Left ventricle myocardium inferior (tissue), 1 donor: ENCODE results near the gene CAMK2G. TPM values are rescaled to one million over a fixed set of nuclear protein-coding genes. Genes with fewer than 3 reads are reported as not detected.
"Not testable (repeated sequence)": the region's sequence is repeated elsewhere in the genome, so short reads cannot be mapped to it uniquely, and the experiment has no call there.

Experiments
- DNase-seq: peaks from one replicate; pipeline ENCODE4 v3.0.0-alpha.2; 2020
- H3K27ac ChIP-seq: fragments of 200-600 bp; replicated peaks from 2 replicates; pipeline ENCODE4 v1.8.0; 2021
- H3K27me3 ChIP-seq: fragments of 200-600 bp; 2 replicates; pipeline ENCODE4 v1.8.0; 2021; ENCODE audit warnings: low read depth
- H3K36me3 ChIP-seq: fragments of 200-600 bp; 2 replicates; pipeline ENCODE4 v1.8.0; 2021
- H3K4me1 ChIP-seq: fragments of 200-600 bp; 2 replicates; pipeline ENCODE4 v1.8.0; 2021
- H3K4me3 ChIP-seq: fragments of 200-600 bp; 2 replicates; pipeline ENCODE4 v1.8.0; 2021; ENCODE audit warnings: mild to moderate bottlenecking, moderate library complexity
- H3K9me3 ChIP-seq: fragments of 200-600 bp; replicated peaks from 2 replicates; pipeline ENCODE4 v1.8.0; 2021
- intact Hi-C: fragments of 100-400 bp; cut with micrococcal nuclease; formaldehyde crosslinking; loops from one replicate; pipeline ENCODE4 v1.11.0; 2022
- total RNA-seq: library from RNA; stranded (reverse); fragmentation: NEBNext Ultra II Directional; extraction: Animal tissue kit (Norgen Biotek cat#: 25700); gene quantifications from one replicate; pipeline ENCODE4 v1.2.1, GENCODE V29; 2021
- TF ChIP-seq, protein P1 (sequence below): fragments of 200-600 bp; IDR thresholded peaks from 2 replicates; pipeline ENCODE4 v1.8.0; 2021; ENCODE audit warnings: antibody characterized with exemption, mild to moderate bottlenecking, borderline replicate concordance
- donor health status: DM: no; HTN: yes; CAD: no; lungs with severe emphysema.

CAMK2G gene
- total RNA-seq, 1 donor from 2014 or later = 12.5 TPM

DNA sequence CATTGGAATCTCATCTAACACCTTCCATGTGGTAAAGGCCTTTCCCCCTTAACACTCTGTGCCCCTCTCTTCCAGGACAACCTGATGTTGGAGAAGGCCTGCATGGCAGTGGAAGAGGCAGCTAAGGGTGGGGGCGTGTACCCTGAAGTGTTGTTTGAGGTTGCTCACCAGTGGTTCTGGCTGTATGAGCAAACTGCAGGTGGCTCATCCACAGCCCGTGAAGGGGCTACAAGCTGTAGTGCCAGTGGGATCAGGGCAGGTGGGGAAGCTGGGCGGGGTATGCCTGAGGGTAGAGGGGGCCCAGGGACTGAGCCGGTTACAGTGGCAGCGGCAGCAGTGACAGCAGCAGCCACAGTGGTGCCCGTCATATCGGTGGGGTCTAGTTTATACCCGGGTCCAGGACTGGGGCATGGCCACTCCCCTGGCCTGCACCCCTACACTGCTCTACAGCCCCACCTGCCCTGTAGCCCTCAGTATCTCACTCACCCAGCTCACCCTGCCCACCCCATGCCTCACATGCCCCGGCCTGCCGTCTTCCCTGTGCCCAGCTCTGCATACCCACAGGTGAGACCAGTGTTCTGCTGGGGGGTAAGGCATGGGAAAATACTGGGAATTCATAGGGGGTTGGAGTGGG, 75.3 kb downstream of the CAMK2G start:
- Histone ChIP-seq H3K36me3 (peaks cover 100% of the 10 kb centered on the region), H3K4me3 (no peak overlapping the region), H3K9me3 (no peaks in the 10 kb centered on the region), H3K27ac (no peak overlapping the region), H3K27me3 (no peaks in the 10 kb centered on the region), H3K4me1 (no peaks in the 10 kb centered on the region)
- TF ChIP-seq, protein P1, sequence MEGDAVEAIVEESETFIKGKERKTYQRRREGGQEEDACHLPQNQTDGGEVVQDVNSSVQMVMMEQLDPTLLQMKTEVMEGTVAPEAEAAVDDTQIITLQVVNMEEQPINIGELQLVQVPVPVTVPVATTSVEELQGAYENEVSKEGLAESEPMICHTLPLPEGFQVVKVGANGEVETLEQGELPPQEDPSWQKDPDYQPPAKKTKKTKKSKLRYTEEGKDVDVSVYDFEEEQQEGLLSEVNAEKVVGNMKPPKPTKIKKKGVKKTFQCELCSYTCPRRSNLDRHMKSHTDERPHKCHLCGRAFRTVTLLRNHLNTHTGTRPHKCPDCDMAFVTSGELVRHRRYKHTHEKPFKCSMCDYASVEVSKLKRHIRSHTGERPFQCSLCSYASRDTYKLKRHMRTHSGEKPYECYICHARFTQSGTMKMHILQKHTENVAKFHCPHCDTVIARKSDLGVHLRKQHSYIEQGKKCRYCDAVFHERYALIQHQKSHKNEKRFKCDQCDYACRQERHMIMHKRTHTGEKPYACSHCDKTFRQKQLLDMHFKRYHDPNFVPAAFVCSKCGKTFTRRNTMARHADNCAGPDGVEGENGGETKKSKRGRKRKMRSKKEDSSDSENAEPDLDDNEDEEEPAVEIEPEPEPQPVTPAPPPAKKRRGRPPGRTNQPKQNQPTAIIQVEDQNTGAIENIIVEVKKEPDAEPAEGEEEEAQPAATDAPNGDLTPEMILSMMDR = no peak
- no peak for DNase-seq
- intact Hi-C loops = no loop called here

- intact Hi-C loops = no loop called here
- Histone ChIP-seq H3K27ac (no peak overlapping the region), H3K4me3 (no peak overlapping the region), H3K27me3 (no peaks in the 10 kb centered on the region), H3K4me1 (no peaks in the 10 kb centered on the region), H3K36me3 (peaks cover 100% of the 10 kb centered on the region), H3K9me3 (no peaks in the 10 kb centered on the region)
- no peak for DNase-seq
- TF ChIP-seq, protein P1 = no peak
These were observed 76.3 kb downstream of the CAMK2G start for GRCh38 chr10:73798087-73798486.

- TF ChIP-seq, protein P1 = no peak
- intact Hi-C loops = no loop called here
- H3K9me3 ChIP-seq = no peaks in the 10 kb centered on the region
- DNase-seq = no peak
- no peaks in the 10 kb centered on the region for H3K4me1 ChIP-seq
- H3K27me3 ChIP-seq = no peaks in the 10 kb centered on the region
- no peak overlapping the region for H3K27ac ChIP-seq
- H3K36me3 ChIP-seq = peaks cover 100% of the 10 kb centered on the region
- no peak overlapping the region for H3K4me3 ChIP-seq
These were observed 76.9 kb downstream of the CAMK2G start for GRCh38 chr10:73797324-73798025.

DNA sequence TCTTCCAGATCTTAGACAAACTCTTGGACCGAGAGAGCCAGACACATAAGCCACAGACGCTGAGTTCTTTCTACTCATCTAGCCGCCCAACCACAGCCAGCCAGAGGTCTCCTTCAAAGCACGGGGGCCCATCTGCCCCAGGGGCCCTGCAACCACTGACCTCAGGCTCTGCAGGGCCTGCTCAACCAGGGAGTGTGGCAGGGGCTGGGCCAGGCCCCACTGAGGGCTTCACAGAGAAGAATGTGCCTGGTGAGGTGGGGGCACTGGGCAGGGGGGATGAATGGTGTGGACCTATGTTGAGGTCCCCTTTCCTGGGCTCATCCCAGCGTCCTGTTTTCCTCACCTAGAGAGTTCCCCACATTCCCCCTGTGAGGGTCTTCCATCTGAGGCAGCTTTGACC, 77.6 kb downstream of the CAMK2G start:
- TF ChIP-seq, protein P1 = no peak

DNA sequence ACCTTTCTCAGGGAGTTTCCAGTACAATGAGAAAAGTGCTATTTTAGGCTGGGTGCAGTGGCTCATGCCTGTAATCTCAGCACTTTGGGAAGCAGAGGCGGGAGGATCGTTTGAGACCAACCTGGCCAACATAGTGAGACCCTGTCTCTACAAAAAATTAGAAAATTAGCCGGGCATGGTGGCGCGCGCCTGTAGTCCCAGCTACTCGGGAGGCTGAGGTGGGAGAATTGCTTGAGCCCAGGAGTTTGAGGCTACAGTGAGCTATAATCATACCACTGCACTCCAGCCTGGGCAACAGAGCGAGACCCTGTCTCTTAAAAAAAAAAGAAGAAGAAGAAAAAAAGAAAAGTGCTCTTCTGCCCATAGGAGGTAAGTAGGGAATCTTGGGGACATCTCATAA, 78.3 kb downstream of the CAMK2G start:
- H3K36me3 ChIP-seq = peaks cover 100% of the 10 kb centered on the region
- H3K27me3 ChIP-seq, intact Hi-C loops, H3K9me3 ChIP-seq, H3K4me3 ChIP-seq, H3K27ac ChIP-seq, H3K4me1 ChIP-seq, DNase-seq: not testable (repeated sequence)

More for the DNA sequence above, 77.6 kb downstream of the CAMK2G start:
- no peak overlapping the region for H3K4me3 ChIP-seq
- H3K36me3 ChIP-seq = peaks cover 100% of the 10 kb centered on the region
- H3K27ac ChIP-seq = no peak overlapping the region
- H3K27me3 ChIP-seq = no peaks in the 10 kb centered on the region
- DNase-seq = no peak
- no peaks in the 10 kb centered on the region for H3K4me1 ChIP-seq
- no peaks in the 10 kb centered on the region for H3K9me3 ChIP-seq
- intact Hi-C loops = no loop called here

GRCh38 chr10:73795491-73795890, 78.9 kb downstream of the CAMK2G start:
- peaks cover 100% of the 10 kb centered on the region for H3K36me3 ChIP-seq
- DNase-seq, H3K27me3 ChIP-seq, H3K9me3 ChIP-seq, intact Hi-C loops, H3K4me1 ChIP-seq, H3K27ac ChIP-seq, H3K4me3 ChIP-seq: not testable (repeated sequence)
